HG02759 (cell line): ENCODE results near the gene DCDC2B.
"Not testable (repeated sequence)": the region's sequence is repeated elsewhere in the genome, so short reads cannot be mapped to it uniquely, and the experiment has no call there.

ENCODE experiments used
- ATAC-seq: cut with Tn5 transposase; IDR thresholded peaks from one replicate; pipeline ENCODE4 v1.9.1; 2021; ENCODE audit warnings: mild to moderate bottlenecking, moderate library complexity; ENCODE audit not compliant: unreplicated experiment

DCDC2B gene

DNA sequence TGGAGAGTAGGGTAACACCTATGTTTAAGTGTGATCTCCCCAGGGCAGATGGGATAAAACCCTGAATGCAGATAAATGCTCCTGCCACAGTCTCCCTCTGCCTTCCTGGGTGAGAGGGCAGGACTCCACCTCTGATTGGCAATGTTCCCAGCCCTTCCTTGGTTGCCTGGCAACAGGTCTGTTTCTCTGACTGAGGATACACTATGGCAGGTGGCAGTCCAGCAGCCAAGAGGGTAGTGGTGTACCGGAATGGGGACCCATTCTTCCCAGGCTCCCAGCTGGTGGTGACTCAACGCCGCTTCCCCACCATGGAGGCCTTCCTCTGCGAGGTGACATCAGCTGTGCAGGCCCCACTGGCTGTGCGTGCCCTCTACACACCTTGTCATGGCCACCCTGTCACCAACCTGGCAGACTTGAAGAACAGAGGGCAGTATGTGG, at the start of gene DCDC2B:
Gene DCDC2B (plus strand): TSS at position 199 of the 438 bp plus-strand sequence. CDS start 5 bp downstream, at position 204.
- ATAC-seq: no peak

DNA sequence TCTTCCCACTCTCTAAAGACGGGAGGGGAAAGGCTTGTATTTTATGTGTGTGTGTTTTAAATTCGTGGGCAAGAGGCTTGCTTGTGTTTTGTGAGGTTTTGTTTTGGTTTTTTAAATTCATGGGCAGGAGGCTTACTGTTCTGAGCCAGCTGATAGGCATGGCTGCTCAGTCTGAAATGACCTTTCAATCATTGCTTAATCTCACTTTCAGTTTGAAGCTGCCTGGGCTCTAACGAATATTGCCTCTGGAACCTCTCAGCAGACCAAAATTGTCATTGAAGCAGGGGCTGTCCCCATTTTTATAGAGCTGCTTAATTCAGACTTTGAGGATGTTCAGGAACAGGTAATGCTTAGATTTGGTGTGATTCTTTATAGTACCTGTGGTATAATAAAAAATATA, 49.7 kb upstream of the DCDC2B start:
- ATAC-seq: peak; percentile 43

GRCh38 chr1:32163405-32163804, 45.5 kb upstream of the DCDC2B start:
- ATAC-seq: no peak

DNA sequence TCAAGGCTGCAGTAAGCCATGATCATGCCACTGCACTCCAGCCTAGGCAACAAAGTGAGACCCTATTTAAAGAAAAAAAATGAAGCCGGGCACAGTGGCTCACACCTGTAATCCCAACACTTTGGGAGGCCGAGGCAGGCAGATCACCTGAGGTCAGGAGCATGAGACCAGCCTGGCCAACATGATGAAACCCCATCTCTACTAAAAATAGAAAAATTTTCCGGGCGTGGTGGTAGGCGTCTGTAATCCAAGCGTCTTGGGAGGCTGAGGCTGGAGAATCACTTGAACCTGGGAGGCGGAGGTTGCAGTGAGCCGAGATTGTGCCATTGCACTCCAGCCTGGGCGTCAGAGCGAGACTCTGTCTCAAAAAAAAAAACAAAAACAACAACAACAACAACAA, 43.3 kb upstream of the DCDC2B start:
- ATAC-seq: not testable (repeated sequence)

DNA sequence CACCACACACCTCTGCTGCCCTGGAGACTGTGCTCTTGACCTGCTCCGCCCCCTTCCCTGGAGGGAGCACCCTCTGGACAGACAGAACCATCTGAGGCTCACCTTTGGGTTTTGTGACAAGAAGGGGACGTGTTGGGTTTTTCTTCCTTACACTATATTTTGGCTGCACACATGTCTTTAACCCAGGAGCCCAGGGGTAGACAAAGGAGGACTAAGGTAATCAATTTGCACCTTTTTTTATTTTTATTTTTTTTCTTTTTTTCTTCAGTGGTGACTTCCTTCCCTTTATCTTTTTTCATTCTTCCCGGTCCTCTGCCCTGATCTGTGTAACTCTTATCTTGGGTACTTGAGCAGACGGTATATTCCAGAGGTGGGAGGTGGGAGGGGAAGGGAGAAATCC, 37.9 kb upstream of the DCDC2B start:
- no peak for ATAC-seq

DNA sequence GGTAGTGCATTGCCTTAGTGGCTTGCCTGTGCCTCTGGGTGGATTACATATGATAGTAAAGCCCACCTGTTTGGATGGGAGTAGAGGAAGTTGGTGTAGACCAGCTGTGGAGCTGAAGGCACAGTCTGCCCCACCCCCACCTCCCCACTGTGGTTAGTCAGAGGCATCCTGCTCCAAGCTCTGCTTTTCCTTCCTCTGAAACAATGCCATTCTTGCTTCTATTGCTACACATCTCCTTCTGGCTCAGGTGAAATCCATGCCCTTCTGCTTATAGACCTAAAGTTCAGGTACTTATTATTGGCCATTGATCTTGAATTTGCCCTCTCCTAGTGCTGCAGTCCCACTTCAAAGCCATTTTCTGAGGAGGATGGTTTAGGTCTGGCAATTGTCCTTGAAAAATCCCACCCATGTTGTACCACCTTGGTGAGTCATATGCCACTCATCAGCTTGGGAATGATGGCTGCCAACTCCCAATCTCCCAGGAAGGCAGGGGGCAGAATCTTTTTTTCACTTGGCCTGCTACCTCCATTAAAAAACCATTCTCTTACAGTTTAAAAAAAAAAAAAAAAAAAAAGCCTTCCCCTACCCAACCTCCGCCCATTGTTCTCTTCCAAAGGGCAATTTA, 36.2 kb upstream of the DCDC2B start:
- no peak for ATAC-seq

- no peak for ATAC-seq
These were observed 30.3 kb upstream of the DCDC2B start for GRCh38 chr1:32178380-32179192.

GRCh38 chr1:32179193-32179442, 29.8 kb upstream of the DCDC2B start:
- no peak for ATAC-seq

GRCh38 chr1:32179443-32180185, 29.3 kb upstream of the DCDC2B start, which contains the start of gene TXLNA:
Gene TXLNA, plus strand, starts transcription at chr1:32179675. Its CDS starts 671 bp downstream, at chr1:32180346.
- peak; percentile 90 for ATAC-seq

DNA sequence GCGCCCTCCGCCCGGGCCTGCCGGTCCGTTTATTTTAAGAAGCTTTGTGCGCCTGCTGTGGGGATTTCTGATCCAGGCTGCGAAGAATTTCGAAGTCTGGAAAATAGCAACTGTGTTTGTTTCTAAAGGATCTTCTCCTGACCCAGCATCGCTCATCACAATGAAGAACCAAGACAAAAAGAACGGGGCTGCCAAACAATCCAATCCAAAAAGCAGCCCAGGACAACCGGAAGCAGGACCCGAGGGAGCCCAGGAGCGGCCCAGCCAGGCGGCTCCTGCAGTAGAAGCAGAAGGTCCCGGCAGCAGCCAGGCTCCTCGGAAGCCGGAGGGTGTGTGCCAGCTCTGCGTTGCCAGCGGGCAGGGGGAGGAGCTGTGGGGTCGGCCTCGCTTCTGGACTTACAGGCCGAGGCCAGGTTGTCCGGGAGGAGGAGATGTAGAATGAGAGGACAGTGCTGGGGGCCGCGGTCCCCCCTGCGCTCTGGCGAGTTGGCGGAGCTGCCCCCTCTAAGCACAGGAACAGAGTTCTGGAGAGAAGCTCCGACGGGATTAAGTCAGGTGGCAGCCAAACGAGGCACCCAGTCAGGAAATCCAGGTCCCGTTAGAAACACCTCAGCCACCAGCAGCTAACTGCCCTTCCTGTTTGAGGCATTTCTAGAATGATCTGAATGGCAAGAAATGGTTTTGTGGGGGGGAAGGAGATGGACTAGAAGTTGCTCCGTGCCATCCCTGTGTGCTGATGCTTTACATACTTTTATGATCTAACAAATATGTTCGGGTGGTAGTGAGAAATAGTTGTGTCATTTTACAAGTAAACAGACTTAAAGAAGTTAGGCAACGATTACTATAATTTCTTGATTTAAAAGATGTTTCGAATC, 28.5 kb upstream of the DCDC2B start:
- no peak for ATAC-seq

DNA sequence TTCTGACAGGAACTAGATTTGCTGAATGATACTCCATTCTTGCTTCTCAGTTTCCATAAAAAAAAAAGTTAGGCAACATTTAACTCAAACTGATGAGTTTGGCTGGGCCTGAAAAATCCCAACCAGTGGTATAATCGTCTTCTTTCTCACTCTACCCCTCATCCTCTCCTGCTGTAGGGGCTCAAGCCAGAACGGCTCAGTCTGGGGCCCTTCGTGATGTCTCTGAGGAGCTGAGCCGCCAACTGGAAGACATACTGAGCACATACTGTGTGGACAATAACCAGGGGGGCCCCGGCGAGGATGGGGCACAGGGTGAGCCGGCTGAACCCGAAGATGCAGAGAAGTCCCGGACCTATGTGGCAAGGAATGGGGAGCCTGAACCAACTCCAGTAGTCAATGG, 27.8 kb upstream of the DCDC2B start:
- no peak for ATAC-seq

DNA sequence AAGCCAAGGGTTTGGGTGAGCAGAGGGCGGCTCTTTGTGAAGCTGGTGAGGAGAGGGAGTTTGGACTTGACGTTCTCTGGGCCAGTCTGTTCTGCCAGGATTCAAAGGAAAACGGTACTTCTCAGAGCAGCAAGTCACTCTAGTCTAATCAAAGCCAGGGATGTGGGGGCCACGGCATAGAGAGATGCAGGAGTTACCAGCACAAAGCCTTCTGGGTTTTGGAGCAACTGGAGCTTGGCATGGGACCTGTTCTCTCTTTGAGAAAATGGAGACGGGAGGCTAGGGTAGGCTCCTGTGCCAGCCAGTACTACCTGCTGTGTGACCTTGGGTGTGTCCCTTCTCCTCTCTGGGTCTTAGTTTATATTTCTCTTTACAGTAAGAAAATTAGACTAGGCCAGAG, 27.3 kb upstream of the DCDC2B start:
- ATAC-seq: no peak

GRCh38 chr1:32182060-32182459, 26.8 kb upstream of the DCDC2B start:
- no peak for ATAC-seq

DNA sequence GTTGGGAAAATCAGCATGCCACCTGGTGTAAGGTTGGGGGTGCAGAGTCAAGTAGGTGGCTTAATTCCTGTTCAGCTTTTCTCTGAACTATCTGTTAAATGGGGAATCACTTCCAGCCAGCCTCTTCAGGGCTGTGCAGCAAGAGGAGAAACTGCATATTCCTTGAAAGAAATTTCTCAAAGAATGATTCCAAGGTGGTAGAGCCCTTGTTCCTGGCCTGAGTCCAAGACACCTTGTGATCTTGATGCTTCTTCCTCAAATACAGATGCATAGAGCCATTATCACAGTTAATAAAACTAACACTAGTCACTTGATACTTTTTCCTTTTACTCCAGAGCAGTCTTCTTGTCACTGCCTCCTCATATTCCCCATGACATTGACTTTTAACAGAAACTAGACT, 24.2 kb upstream of the DCDC2B start:
- ATAC-seq: no peak

DNA sequence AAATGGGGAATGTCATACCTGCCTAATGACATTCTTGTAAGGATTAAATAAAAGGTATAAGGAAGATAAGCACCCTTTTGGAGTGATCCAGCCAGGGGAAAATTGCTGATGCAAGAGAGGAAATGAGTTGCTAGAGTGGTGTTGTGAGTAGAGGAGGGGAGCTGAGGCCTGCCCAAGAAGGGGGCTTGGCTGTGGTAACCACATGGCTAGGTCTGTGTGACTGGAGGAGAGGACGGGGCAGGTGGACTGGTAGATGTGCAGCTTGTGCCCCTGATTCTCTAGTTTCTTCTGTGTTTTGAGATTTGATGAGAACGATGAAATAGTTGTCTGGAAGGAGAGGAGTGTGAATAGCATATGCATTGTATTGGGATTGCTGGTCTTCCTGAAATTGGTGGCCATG, 22.8 kb upstream of the DCDC2B start:
- ATAC-seq: no peak

DNA sequence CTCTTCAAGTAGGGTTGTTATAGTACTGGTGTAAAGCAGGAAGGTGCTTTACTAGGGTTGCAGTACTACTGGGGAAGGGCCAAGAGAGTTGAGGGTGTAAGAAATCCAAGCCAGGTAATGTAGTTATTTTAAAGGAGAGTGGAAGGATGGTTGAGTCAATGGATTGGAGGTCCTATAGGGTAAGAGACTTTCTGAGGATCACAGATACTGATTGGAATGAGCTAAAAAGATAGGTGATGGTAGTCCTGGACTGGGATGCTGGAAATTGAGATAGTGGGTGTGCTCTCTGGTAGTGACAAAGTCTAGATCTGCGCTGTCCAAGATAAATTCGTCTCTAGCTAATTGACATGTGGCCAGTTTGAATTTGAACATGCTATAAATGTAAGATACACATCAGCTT, 22.4 kb upstream of the DCDC2B start:
- ATAC-seq: no peak

DNA sequence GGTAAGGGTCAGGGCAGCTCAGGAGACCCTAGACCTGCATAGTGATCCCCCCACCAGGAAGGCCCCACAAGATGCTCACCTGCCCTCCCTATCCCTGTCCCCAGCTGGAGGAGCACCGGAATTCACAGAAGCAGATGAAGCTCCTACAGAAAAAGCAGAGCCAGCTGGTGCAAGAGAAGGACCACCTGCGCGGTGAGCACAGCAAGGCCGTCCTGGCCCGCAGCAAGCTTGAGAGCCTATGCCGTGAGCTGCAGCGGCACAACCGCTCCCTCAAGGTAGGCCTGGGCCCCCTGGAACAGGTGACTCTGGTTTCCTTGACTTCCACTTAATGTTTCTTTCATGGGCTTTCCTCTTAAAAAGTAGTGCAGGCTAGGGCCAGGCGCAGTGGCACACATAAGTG, 21.0 kb upstream of the DCDC2B start:
- no peak for ATAC-seq

DNA sequence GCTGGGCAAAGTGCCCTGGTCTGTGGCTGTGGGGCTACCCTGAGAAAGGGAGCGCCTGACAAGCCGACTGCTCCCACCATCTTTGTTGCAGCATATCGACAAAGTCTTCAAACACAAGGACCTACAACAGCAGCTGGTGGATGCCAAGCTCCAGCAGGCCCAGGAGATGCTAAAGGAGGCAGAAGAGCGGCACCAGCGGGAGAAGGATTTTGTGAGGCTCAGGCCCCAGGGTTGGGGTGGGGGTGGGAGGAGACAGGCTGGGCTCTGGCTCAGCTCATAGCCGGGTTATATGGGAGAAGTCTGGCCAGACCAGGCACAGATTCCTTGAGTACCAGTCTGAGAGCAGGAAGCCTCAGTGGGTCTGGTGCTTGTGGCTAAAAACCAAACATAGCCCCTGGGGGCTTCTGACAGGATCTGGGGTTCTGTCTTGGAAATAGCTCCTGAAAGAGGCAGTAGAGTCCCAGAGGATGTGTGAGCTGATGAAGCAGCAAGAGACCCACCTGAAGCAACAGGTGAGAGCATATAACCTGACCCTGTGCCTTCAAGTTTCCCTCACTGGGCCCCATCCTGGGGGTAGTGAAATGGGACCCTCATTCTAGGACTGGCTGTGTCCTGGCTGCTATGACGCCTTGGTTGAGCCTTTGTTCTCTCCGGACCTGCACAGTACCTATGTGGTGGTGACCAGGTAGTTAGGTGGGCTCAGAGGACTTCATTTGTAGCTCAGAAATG, 16.5 kb upstream of the DCDC2B start:
- ATAC-seq: no peak

DNA sequence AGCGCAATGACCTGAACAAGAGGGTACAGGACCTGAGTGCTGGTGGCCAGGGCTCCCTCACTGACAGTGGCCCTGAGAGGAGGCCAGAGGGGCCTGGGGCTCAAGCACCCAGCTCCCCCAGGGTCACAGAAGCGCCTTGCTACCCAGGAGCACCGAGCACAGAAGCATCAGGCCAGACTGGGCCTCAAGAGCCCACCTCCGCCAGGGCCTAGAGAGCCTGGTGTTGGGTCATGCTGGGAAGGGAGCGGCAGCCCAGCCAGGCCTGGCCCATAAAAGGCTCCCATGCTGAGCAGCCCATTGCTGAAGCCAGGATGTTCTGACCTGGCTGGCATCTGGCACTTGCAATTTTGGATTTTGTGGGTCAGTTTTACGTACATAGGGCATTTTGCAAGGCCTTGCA, 13.9 kb upstream of the DCDC2B start:
- no peak for ATAC-seq

- no peak for ATAC-seq
These were observed 13.4 kb upstream of the DCDC2B start for GRCh38 chr1:32195531-32195930.
